Heart right ventricle (tissue), 16 donors: ENCODE results near the gene RRAD. TPM values are rescaled to one million over a fixed set of nuclear protein-coding genes. Genes with fewer than 3 reads are reported as not detected.

Experiments
- ATAC-seq, 8 donors: fragments of 200-7000 bp; cut with Tn5 transposase; one replicate each; pipeline ENCODE4 v1.9.1; 2020; ENCODE audit warnings: mild to moderate bottlenecking in 8 of 8, moderate library complexity in 8 of 8, moderate number of reproducible peaks in 1 of 8
- DNase-seq, 2 donors: peaks; one replicate each; pipeline ENCODE4 v3.0.0-alpha.2; 2020
- H3K27ac ChIP-seq, 10 donors: fragments of 200-600 bp; sonication (generic) in 2 of 10; one replicate each; pipeline versions ENCODE4 v1.5.0 to v1.8.0; 2020 to 2022; ENCODE audit warnings: mild to moderate bottlenecking in 3 of 10
- H3K27me3 ChIP-seq, 7 donors: fragments of 200-600 bp; one replicate each; pipeline ENCODE4 v1.8.0; 2021 to 2022; ENCODE audit warnings: mild to moderate bottlenecking in 2 of 7
- H3K36me3 ChIP-seq, 9 donors: fragments of 200-600 bp; sonication (generic) in 1 of 9; one replicate each; pipeline versions ENCODE4 v1.5.0 to v1.8.0; 2020 to 2022; ENCODE audit warnings: mild to moderate bottlenecking in 2 of 9
- H3K4me1 ChIP-seq, 9 donors: fragments of 200-600 bp; sonication (generic) in 1 of 9; one replicate each; pipeline versions ENCODE4 v1.5.0 to v1.8.0; 2020 to 2022; ENCODE audit warnings: mild to moderate bottlenecking in 4 of 9
- H3K4me3 ChIP-seq, 10 donors: fragments of 200-600 bp; sonication (generic) in 2 of 10; one replicate each; pipeline versions ENCODE4 v1.5.0 to v1.8.0; 2020 to 2022; ENCODE audit warnings: mild to moderate bottlenecking in 7 of 10, moderate library complexity in 2 of 10
- H3K9me3 ChIP-seq, 11 donors: fragments of 200-600 bp in 10 of 11; sonication (generic) in 2 of 11; one replicate each; pipeline versions ENCODE4 v1.5.0 to v1.8.0; 2013 to 2022; ENCODE audit warnings: mild to moderate bottlenecking in 2 of 11, control low read depth in 1 of 11, moderate library complexity in 1 of 11
- CTCF ChIP-seq, 9 donors: fragments of 200-600 bp; sonication (generic) in 2 of 9; IDR thresholded peaks; one replicate each; pipeline versions ENCODE4 v1.5.0 to v1.8.0; 2021 to 2022; ENCODE audit warnings: antibody characterized with exemption in 9 of 9, mild to moderate bottlenecking in 5 of 9, moderate library complexity in 1 of 9
- WGBS, 2 donors: extraction: QIAGEN DNeasy Blood & Tissue Kit; methylation state at CpG; one replicate each; pipeline ENCODE4 v1.1.7; 2013; ENCODE audit warnings: inconsistent platforms in 1 of 2; 5-methylcytosine and 5-hydroxymethylcytosine counted together
- intact Hi-C, 10 donors: fragments of 100-400 bp; cut with DNase I; formaldehyde crosslinking; loops; one replicate each; pipeline versions ENCODE4 v1.11.1 to v1.14.2; 2022
- polyA plus RNA-seq, 2 donors: library from polyadenylated mRNA; stranded (reverse); fragments of 200-250 nt; gene quantifications; one replicate each; pipeline ENCODE4 v1.2.3, GENCODE V29; 2013
- total RNA-seq, 10 donors: library from RNA; stranded (reverse); fragmentation: NEBNext Ultra II Directional in 3 of 10; extraction: Animal tissue kit (Norgen Biotek cat#: 25700) in 3 of 10; gene quantifications; one replicate each; pipeline versions ENCODE4 v1.2.1 to v1.2.4, GENCODE V29; 2021 to 2023
- donor health status: Arrhythmogenic right ventricular cardiomyopathy.
- donor health status: ischemic (EF 13 %, LVEDD 7.1; RV severe dilation, severe dysfunction).
- donor health status: healthy with polysubstance abuse.
- donor health status: DM: no; HTN: yes; CAD: no.
- donor health status: DM: no; HTN: no; CAD: no.
- donor health status: ischemic (EF 25% LVEDD 6.9; RV normal size, moderate dysfunction).
- donor health status: ischemic (EF 25% LVEDD 5.7; RV mildly dilated, moderate dysfunction).
- donor health status: healthy.
- donor health status: DM: yes; HTN: yes; CAD: no.
- donor health status: Ischemic cardiomyopathy.
- donor health status: ischemic (EF 35%, LVEDD 5.7; RV mildly dilated, moderate dysfunction).
- donor health status: nonischemic (EF 11% LVEDD 7.7; RV severe dilation, severe dysfunction).
- donor health status: DM: yes; HTN: yes; CAD: no.
- donor health status: PGD.
- donor health status: ischemic (EF 29% LVEDD 5.4; RV normal size, mild dysfunction).
- donor health status: nonischemic (EF 23%, LVEDD 6.1; RV moderate dilation, normal function).

The RRAD gene
- total and polyA plus RNA-seq, 12 donors: 48.4 to 1,227 (median 122) TPM

- WGBS, 2 donors: 20 to 32% methylated on average over 18 of the region's 18 CpGs
- Histone ChIP-seq H3K27ac (peak overlapping the region; percentile 77 to 97 (median 90)), H3K4me1 (peaks cover 10 to 91% (median 41%) of the 10 kb centered on the region in 9 donors), H3K9me3 (no peaks in the 10 kb centered on the region), H3K4me3 (peak overlapping the region; percentile 44 to 79 (median 68)), H3K36me3 (peaks cover 0 to 14% (median 0%) of the 10 kb centered on the region in 9 donors), H3K27me3 (peaks cover 0 to 63% (median 21%) of the 10 kb centered on the region in 7 donors)
- ATAC-seq: peak in 7 of 8 donors; percentile 12 to 51 (median 31)
- no peak for TF ChIP-seq CTCF (IDR thresholded peaks at IDR 0.05)
- DNase-seq: peak; percentile 67 to 78
- intact Hi-C loops: loop anchor here in 1 of 10 donors (1.0 kb wide), 1 partner anchor 20 kb away; no protein-coding TSS in a partner anchor
Measured at GRCh38 chr16:66923247-66923731, 2.0 kb downstream of the RRAD start.

GRCh38 chr16:66921729-66922450 is 3.4 kb downstream of the RRAD start:
- intact Hi-C loops: loop anchor here in 1 of 10 donors (1.0 kb wide), 1 partner anchor 16 kb away; no protein-coding TSS in a partner anchor
- 54% methylated on average over 42 of the region's 42 CpGs for WGBS, 2 donors

GRCh38 chr16:66920924-66921680 is 4.2 kb downstream of the RRAD start:
- Histone ChIP-seq H3K27me3 (peaks cover 0 to 58% (median 21%) of the 10 kb centered on the region in 7 donors), H3K36me3 (peaks cover 0 to 14% (median 0%) of the 10 kb centered on the region in 9 donors), H3K9me3 (no peaks in the 10 kb centered on the region), H3K4me1 (peaks cover 8 to 70% (median 24%) of the 10 kb centered on the region in 9 donors), H3K27ac (peak overlapping the region; percentile 77 to 97 (median 90)), H3K4me3 (peak overlapping the region in 2 of 10 donors; percentile 71 to 73)
- no peak for TF ChIP-seq CTCF (IDR thresholded peaks at IDR 0.05)
- ATAC-seq (peak in 3 of 8 donors; percentile 2 to 72 (median 11)), DNase-seq (no peak)
- WGBS, 2 donors: 48 to 56% methylated on average over 9 of the region's 9 CpGs
- intact Hi-C loops: loop anchor here in 1 of 10 donors (1.0 kb wide), 1 partner anchor 15 kb away; no protein-coding TSS in a partner anchor

More at GRCh38 chr16:66921729-66922450, 3.4 kb downstream of the RRAD start:
- Histone ChIP-seq H3K4me3 (peak overlapping the region in 8 of 10 donors; percentile 56 to 79 (median 69)), H3K27ac (peak overlapping the region; percentile 77 to 97 (median 90)), H3K36me3 (peaks cover 0 to 14% (median 0%) of the 10 kb centered on the region in 9 donors), H3K9me3 (no peaks in the 10 kb centered on the region), H3K4me1 (peaks cover 8 to 77% (median 29%) of the 10 kb centered on the region in 9 donors), H3K27me3 (peaks cover 0 to 63% (median 21%) of the 10 kb centered on the region in 7 donors)
- no peak for TF ChIP-seq CTCF (IDR thresholded peaks at IDR 0.05)
- DNase-seq: no peak
- ATAC-seq: peak in 1 of 8 donors; percentile 1

- Histone ChIP-seq H3K4me3 (no peak overlapping the region), H3K9me3 (no peaks in the 10 kb centered on the region), H3K27me3 (peaks cover 0 to 49% (median 21%) of the 10 kb centered on the region in 7 donors), H3K36me3 (peaks cover 0 to 14% (median 0%) of the 10 kb centered on the region in 9 donors), H3K27ac (peak overlapping the region; percentile 44 to 97 (median 84)), H3K4me1 (peaks cover 7 to 61% (median 24%) of the 10 kb centered on the region in 9 donors)
- no peak for TF ChIP-seq CTCF (IDR thresholded peaks at IDR 0.05)
- no peak for DNase-seq
- WGBS, 2 donors: 26 to 56% methylated on average over 2 of the region's 2 CpGs
- ATAC-seq: peak in 3 of 8 donors; percentile 0 to 21 (median 2)
- intact Hi-C loops: no loop called here
Measured at GRCh38 chr16:66920299-66920590, 5.1 kb downstream of the RRAD start.
